K562 (cell line): ENCODE measurements around the gene NOTCH1. TPM values are rescaled to one million over a fixed set of nuclear protein-coding genes. Genes with fewer than 3 reads are reported as not detected.

Experiments used
- ATAC-seq: fragments of 200-7000 bp; cut with Tn5 transposase; 3 replicates; pipeline ENCODE4 v1.9.1; 2020; ENCODE audit warnings: moderate library complexity
- BruUV-seq: library from RNA; stranded (reverse); fragments of 400-500 nt; replicated peaks from 2 replicates; lab custom pipeline; 2021; lab: Mats Ljungman, UMichigan
- CTCF ChIA-PET: fragments of 300-600 bp; formaldehyde crosslinking; extraction: SDS; loops from one replicate; lab custom pipeline; 2021; ENCODE audit warnings: low intra/inter-chr PET ratio; lab: Yijun Ruan, JAX
- POLR2A ChIA-PET: fragments of 300-600, 350-650 bp; sonication (Branson Sonifier 250); formaldehyde crosslinking; extraction: SDS; loops from one replicate; lab custom pipeline; 2021; ENCODE audit warnings: antibody characterized with exemption, inconsistent platforms; lab: Yijun Ruan, JAX
- DNase-seq, 4 experiments: peaks; one replicate each; pipeline versions ENCODE4 v3.0.0 to v3.0.0-alpha.2; 2011 to 2018; ENCODE audit warnings: low spot score in 3 of 4, mixed read lengths in 3 of 4; ENCODE audit errors: extremely low read depth in 1 of 4
- FAIRE-seq: peaks from 2 replicates; lab custom pipeline; 2011; peaks lifted over from hg19 to GRCh38; lab: Jason Lieb, UNC
- H2AFZ ChIP-seq: 2 replicates; pipeline ENCODE4 v1.6.0; 2011; ENCODE audit warnings: low read depth, low read length, control low read depth, inconsistent platforms
- H3K27ac ChIP-seq: fragments of 200-600 bp; 3 replicates; pipeline ENCODE4 v1.8.0; 2011; ENCODE audit warnings: low read depth, mild to moderate bottlenecking, control low read depth, inconsistent platforms, low read length, moderate library complexity, mixed read lengths; ENCODE audit errors: extremely low read depth
- H3K27me3 ChIP-seq, 2 experiments: fragments of 300-600 bp in 1 of 2; 2 replicates in 1 of 2; 3 replicates in 1 of 2; pipeline versions ENCODE4 v1.6.0 to v1.8.0; 2011; ENCODE audit warnings: inconsistent platforms in 2 of 2, low read length in 2 of 2, mild to moderate bottlenecking in 1 of 2, mixed read lengths in 1 of 2, moderate library complexity in 1 of 2; ENCODE audit not compliant: control insufficient read depth in 2 of 2, insufficient read depth in 2 of 2
- H3K36me3 ChIP-seq: fragments of 300-600 bp; 3 replicates; pipeline ENCODE4 v1.8.0; 2011; ENCODE audit warnings: mild to moderate bottlenecking, low read length, inconsistent platforms; ENCODE audit not compliant: control insufficient read depth, insufficient read depth
- H3K4me1 ChIP-seq, 2 experiments: fragments of 200-600 bp in 1 of 2; replicated peaks in 1 of 2; 2 replicates in 1 of 2; 3 replicates in 1 of 2; pipeline versions ENCODE4 v1.5.1 to v1.8.0; 2011; ENCODE audit warnings: inconsistent platforms in 2 of 2, low read length in 2 of 2, mild to moderate bottlenecking in 1 of 2, mixed read lengths in 1 of 2, moderate library complexity in 1 of 2; ENCODE audit not compliant: control insufficient read depth in 2 of 2, insufficient read depth in 2 of 2
- H3K4me2 ChIP-seq: 2 replicates; pipeline ENCODE4 v1.6.1; 2011; ENCODE audit warnings: low read length, control low read depth, inconsistent platforms, mixed read lengths; ENCODE audit not compliant: insufficient read depth
- H3K4me3 ChIP-seq: fragments of 200-600 bp; sonication (generic), shearing (Covaris generic); 2 replicates; pipeline ENCODE4 v1.5.1; 2016; ENCODE audit warnings: control low read depth, inconsistent platforms
- H3K79me2 ChIP-seq: fragments of 200-600 bp; 3 replicates; pipeline ENCODE4 v1.8.0; 2011; ENCODE audit warnings: low read length, inconsistent platforms; ENCODE audit not compliant: control insufficient read depth, insufficient read depth
- H3K9ac ChIP-seq, 2 experiments: 2 replicates each; pipeline versions ENCODE4 v1.6.0 to v1.6.1; 2011; ENCODE audit warnings: low read depth in 2 of 2, low read length in 2 of 2, control low read depth in 1 of 2, inconsistent platforms in 1 of 2, mild to moderate bottlenecking in 1 of 2, mixed read lengths in 1 of 2; ENCODE audit not compliant: insufficient read depth in 1 of 2
- H3K9me1 ChIP-seq: one replicate; pipeline ENCODE4 v1.6.0; 2011; ENCODE audit warnings: inconsistent platforms, mild to moderate bottlenecking, low read length, moderate library complexity; ENCODE audit not compliant: control insufficient read depth, insufficient read depth
- H3K9me3 ChIP-seq: replicated peaks from 2 replicates; pipeline ENCODE4 v1.5.1; 2011; ENCODE audit warnings: low read depth, low read length, inconsistent platforms; ENCODE audit not compliant: control insufficient read depth, insufficient read depth
- H4K20me1 ChIP-seq: replicated peaks from 2 replicates; pipeline ENCODE4 v1.6.1; 2011; ENCODE audit warnings: low read length, inconsistent platforms, mixed read lengths; ENCODE audit not compliant: control insufficient read depth, insufficient read depth
- BCL6 ChIP-seq: fragments of 250-450 bp; sonication (Bioruptor Pico); IDR thresholded peaks from 2 replicates; pipeline ENCODE4 v1.4.0; 2020
- BMI1 ChIP-seq: fragments of 150-350 bp; IDR thresholded peaks from 2 replicates; pipeline ENCODE4 v1.6.1; 2014; ENCODE audit warnings: low read length
- CTCF ChIP-seq, 3 experiments: IDR thresholded peaks in 2 of 3; conservative IDR thresholded peaks in 1 of 3; 2 replicates each; pipeline ENCODE4 v1.5.1; 2011 to 2012; ENCODE audit warnings: low read length in 3 of 3, mild to moderate bottlenecking in 3 of 3, control low read depth in 2 of 3, improper control_type of control experiment in 1 of 3, inconsistent platforms in 1 of 3, low read depth in 1 of 3, mixed read lengths in 1 of 3, moderate library complexity in 1 of 3; ENCODE audit not compliant: insufficient read depth in 2 of 3
- NR0B1 ChIP-seq: fragments of 450-650 bp; IDR thresholded peaks from one replicate; pipeline ENCODE4 v1.6.1; 2018; ENCODE audit warnings: mild to moderate bottlenecking, moderate library complexity; ENCODE audit not compliant: partially characterized antibody
- POLR2G ChIP-seq: fragments of 200-400 bp; formaldehyde crosslinking; IDR thresholded peaks from 2 replicates; pipeline ENCODE4 v1.6.1; 2017; ENCODE audit warnings: low read depth, mild to moderate bottlenecking, antibody characterized with exemption, low read length, moderate library complexity
- RFX5 ChIP-seq: IDR thresholded peaks from 2 replicates; pipeline ENCODE4 v1.6.1; 2011; ENCODE audit warnings: low read depth, mild to moderate bottlenecking, improper control_type of control experiment, low read length
- SNRNP70 ChIP-seq: fragments of 200-400 bp; formaldehyde crosslinking; optimal IDR thresholded peaks from 2 replicates; pipeline ENCODE3; 2017; ENCODE audit warnings: low read depth, low read length
- ZNF3 ChIP-seq: fragments of 250-450 bp; sonication (Bioruptor Pico); IDR thresholded peaks from 2 replicates; pipeline ENCODE4 v1.5.0; 2021; ENCODE audit warnings: mild to moderate bottlenecking, moderate library complexity
- ZNF696 ChIP-seq: fragments of 250-450 bp; sonication (Bioruptor Pico); conservative IDR thresholded peaks from 2 replicates; pipeline ENCODE4 v1.4.0; 2020; ENCODE audit warnings: mild to moderate bottlenecking, moderate library complexity
- WGBS: fragments of 100-300 bp; shearing (Covaris generic); methylation state at CpG from one replicate; pipeline ENCODE4 v1.1.6; 2016; ENCODE audit warnings: low coverage, mixed read lengths; ENCODE audit not compliant: insufficient coverage; ENCODE audit errors: missing lambda C conversion rate; 5-methylcytosine and 5-hydroxymethylcytosine counted together
- in situ Hi-C: fragments of 300-500 bp; cut with MboI; formaldehyde crosslinking; loops from 4 replicates; pipeline ENCODE4 v1.15.0; 2018; ENCODE audit warnings: inconsistent platforms, mixed read lengths
- intact Hi-C: fragments of 100-400 bp; cut with micrococcal nuclease; formaldehyde crosslinking; loops from 2 replicates; pipeline ENCODE4 v1.14.2; 2022
- polyA plus RNA-seq, 8 experiments: library from polyadenylated mRNA; depleted of rRNA in 4 of 8; stranded (reverse) in 5 of 8; unstranded in 3 of 8; fragments of >200 nt; fragmentation: Nextera tagmentation in 2 of 8; fragmentation: Illumina TruSeq in 1 of 8; extraction: Ambion mirVana in 2 of 8; extraction: Trizol in 1 of 8; gene quantifications; 2 replicates each; pipeline versions ENCODE4 v1.2.1 to v1.2.3, GENCODE V29; 2011 to 2014; ENCODE audit warnings: inconsistent platforms in 1 of 8, missing spikeins in 1 of 8
- total RNA-seq, 7 experiments: library from RNA; depleted of rRNA in 6 of 7; stranded (reverse); fragments of >200 nt in 6 of 7; fragmentation: Illumina TruSeq in 2 of 7; extraction: Trizol in 2 of 7; gene quantifications; 2 replicates each; pipeline versions ENCODE4 v1.2.1 to v1.2.3, GENCODE V29; 2011 to 2021; ENCODE audit warnings: low replicate concordance in 1 of 7
- TF ChIP-seq, protein P1 (sequence below): sonication (generic); IDR thresholded peaks from 2 replicates; pipeline ENCODE4 v1.6.1; 2016

NOTCH1 gene
- total and polyA plus RNA-seq, 9 of the 15 experiments (the other 6 are each of a cell fraction or from before 2014, with no cell fraction given) = 0.03 to 31.4 (median 2.3) TPM

- H3K9ac ChIP-seq = peak overlapping the region in 1 of 2 experiments; percentile 27; a peak in 2 of 4 replicates
- no peaks in the 10 kb centered on the region for H3K79me2 ChIP-seq
- no TSS peak for BruUV-seq
- CTCF ChIA-PET = no interaction called here
- intact Hi-C loops (no loop called here), in situ Hi-C loops (no loop called here)
- DNase-seq = no peak
- no peak overlapping the region for H3K4me2 ChIP-seq
- H3K27me3 ChIP-seq = no peaks in the 10 kb centered on the region
- no peak for FAIRE-seq
- no peaks in the 10 kb centered on the region for H4K20me1 ChIP-seq
- no peak overlapping the region for H3K4me3 ChIP-seq
- no peak overlapping the region for H2AFZ ChIP-seq
- H3K9me1 ChIP-seq = no peaks in the 10 kb centered on the region
- no peak for ATAC-seq
- H3K27ac ChIP-seq = no peak overlapping the region
- peaks cover 14 to 64% of the 10 kb centered on the region in 2 experiments; a peak in 4 of 5 replicates for H3K4me1 ChIP-seq
- POLR2A ChIA-PET = interaction anchor here (1.0 to 3.1 kb wide), 3 partner anchors 9 to 24 kb away, joined by 3 to 15 read pairs (median 3); no protein-coding TSS in a partner anchor
- WGBS = 43% methylated on average over 17 of the region's 17 CpGs
- TF ChIP-seq CTCF (IDR thresholded peaks at IDR 0.05 in 2 of 3, conservative IDR thresholded peaks at IDR 0.05 in 1 of 3; ENCODE audit: insufficient read depth in 2 of 3, low read depth in 1 of 3, low read length in 3 of 3) (no peak), RFX5 (no peak), NR0B1 (no peak), BCL6 (CRISPR knock-in tag) (no peak), POLR2G (no peak), ZNF3 (CRISPR knock-in tag) (no peak), SNRNP70 (no peak), BMI1 (no peak), ZNF696 (CRISPR knock-in tag) (no peak)
- TF ChIP-seq, protein P1, sequence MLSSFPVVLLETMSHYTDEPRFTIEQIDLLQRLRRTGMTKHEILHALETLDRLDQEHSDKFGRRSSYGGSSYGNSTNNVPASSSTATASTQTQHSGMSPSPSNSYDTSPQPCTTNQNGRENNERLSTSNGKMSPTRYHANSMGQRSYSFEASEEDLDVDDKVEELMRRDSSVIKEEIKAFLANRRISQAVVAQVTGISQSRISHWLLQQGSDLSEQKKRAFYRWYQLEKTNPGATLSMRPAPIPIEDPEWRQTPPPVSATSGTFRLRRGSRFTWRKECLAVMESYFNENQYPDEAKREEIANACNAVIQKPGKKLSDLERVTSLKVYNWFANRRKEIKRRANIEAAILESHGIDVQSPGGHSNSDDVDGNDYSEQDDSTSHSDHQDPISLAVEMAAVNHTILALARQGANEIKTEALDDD = no peak
- no peaks in the 10 kb centered on the region for H3K9me3 ChIP-seq
- H3K36me3 ChIP-seq = no peaks in the 10 kb centered on the region
Measured at GRCh38 chr9:136572003-136572827, 26.4 kb upstream of the NOTCH1 start.
